Measurements from ENCODE around the gene GALNTL6. TPM values are rescaled to one million over a fixed set of nuclear protein-coding genes. Genes with fewer than 3 reads are reported as not detected.

Gene GALNTL6
- total and polyA plus RNA-seq, 4 donors = 0.08 to 0.09 (median 0.09) TPM; not detected in 1

GRCh38 chr4:172344308-172344938, 531.2 kb downstream of the GALNTL6 start:
- TF ChIP-seq CTCF (IDR thresholded peaks at IDR 0.05; ENCODE audit: control extremely low read depth, extremely low read depth) = no peak
- no peaks in the 10 kb centered on the region for H3K4me1 ChIP-seq (ENCODE audit: control insufficient read depth in 5 of 5, insufficient read depth in 5 of 5, low read length in 5 of 5)
- 50 to 66% methylated on average over 5 of the region's 5 CpGs for WGBS, 2 donors
- no peak overlapping the region for H3K4me3 ChIP-seq
- ATAC-seq (ENCODE audit: insufficient read depth, low FRiP score) = no peak
- no peak overlapping the region for H3K9ac ChIP-seq (ENCODE audit: insufficient read depth in 1 of 2, low read length in 2 of 2)
- no peaks in the 10 kb centered on the region for H3K27me3 ChIP-seq (ENCODE audit: control insufficient read depth in 3 of 3, insufficient read depth in 3 of 3, low read length in 2 of 3)
- DNase-seq = peak in 1 of 3 donors; percentile 17
- H3K9me3 ChIP-seq (ENCODE audit: control insufficient read depth in 4 of 4, insufficient read depth in 3 of 4, low read length in 3 of 4) = no peaks in the 10 kb centered on the region
- no peaks in the 10 kb centered on the region for H3K36me3 ChIP-seq (ENCODE audit: control insufficient read depth in 4 of 4, insufficient read depth in 4 of 4, low read length in 4 of 4)
- H3K27ac ChIP-seq (ENCODE audit: low read depth in 1 of 2, low read length in 1 of 2) = no peak overlapping the region

- no peak overlapping the region for H3K4me3 ChIP-seq
- DNase-seq = no peak
- ATAC-seq (ENCODE audit: insufficient read depth, low FRiP score) = no peak
- no peaks in the 10 kb centered on the region for H3K9me3 ChIP-seq (ENCODE audit: control insufficient read depth in 4 of 4, insufficient read depth in 3 of 4, low read length in 3 of 4)
- no peaks in the 10 kb centered on the region for H3K4me1 ChIP-seq (ENCODE audit: control insufficient read depth in 5 of 5, insufficient read depth in 5 of 5, low read length in 5 of 5)
- no peak overlapping the region for H3K9ac ChIP-seq (ENCODE audit: insufficient read depth in 1 of 2, low read length in 2 of 2)
- TF ChIP-seq CTCF (IDR thresholded peaks at IDR 0.05; ENCODE audit: control extremely low read depth, extremely low read depth) = no peak
- 86 to 92% methylated on average over 2 of the region's 2 CpGs for WGBS, 2 donors
- no peak overlapping the region for H3K27ac ChIP-seq (ENCODE audit: low read depth in 1 of 2, low read length in 1 of 2)
- no peaks in the 10 kb centered on the region for H3K27me3 ChIP-seq (ENCODE audit: control insufficient read depth in 3 of 3, insufficient read depth in 3 of 3, low read length in 2 of 3)
- H3K36me3 ChIP-seq (ENCODE audit: control insufficient read depth in 4 of 4, insufficient read depth in 4 of 4, low read length in 4 of 4) = no peaks in the 10 kb centered on the region
These were observed 535.2 kb downstream of the GALNTL6 start for GRCh38 chr4:172348426-172348825.

DNA sequence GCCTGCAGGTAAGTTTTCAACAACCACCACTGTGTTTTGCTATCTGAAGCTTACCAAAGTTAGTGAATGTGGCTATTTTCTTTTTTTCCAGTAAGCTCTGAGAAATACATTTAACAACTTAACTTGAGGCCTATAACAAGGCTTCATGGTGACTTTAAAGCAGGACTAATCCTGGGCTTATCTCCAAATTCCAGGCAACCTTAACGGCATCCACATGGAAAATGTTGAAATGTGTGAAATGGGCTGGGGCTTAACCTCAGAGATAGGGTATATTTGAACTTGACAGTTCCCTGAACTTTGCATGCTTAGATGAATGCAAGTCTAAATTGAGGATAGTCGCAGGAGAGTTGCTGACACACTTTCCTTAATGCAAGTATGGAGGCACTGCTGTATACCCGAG, 539.2 kb downstream of the GALNTL6 start:
- H3K9me3 ChIP-seq (ENCODE audit: control insufficient read depth in 4 of 4, insufficient read depth in 3 of 4, low read length in 3 of 4) = no peaks in the 10 kb centered on the region
- DNase-seq (no peak), ATAC-seq (ENCODE audit: insufficient read depth, low FRiP score) (no peak)
- no peaks in the 10 kb centered on the region for H3K27me3 ChIP-seq (ENCODE audit: control insufficient read depth in 3 of 3, insufficient read depth in 3 of 3, low read length in 2 of 3)
- H3K36me3 ChIP-seq (ENCODE audit: control insufficient read depth in 4 of 4, insufficient read depth in 4 of 4, low read length in 4 of 4) = no peaks in the 10 kb centered on the region
- H3K27ac ChIP-seq (ENCODE audit: low read depth in 1 of 2, low read length in 1 of 2) = no peak overlapping the region
- no peak overlapping the region for H3K4me3 ChIP-seq
- 57 to 70% methylated on average over 3 of the region's 3 CpGs for WGBS, 2 donors
- TF ChIP-seq CTCF (IDR thresholded peaks at IDR 0.05; ENCODE audit: control extremely low read depth, extremely low read depth) = no peak
- no peaks in the 10 kb centered on the region for H3K4me1 ChIP-seq (ENCODE audit: control insufficient read depth in 5 of 5, insufficient read depth in 5 of 5, low read length in 5 of 5)
- no peak overlapping the region for H3K9ac ChIP-seq (ENCODE audit: insufficient read depth in 1 of 2, low read length in 2 of 2)

DNA sequence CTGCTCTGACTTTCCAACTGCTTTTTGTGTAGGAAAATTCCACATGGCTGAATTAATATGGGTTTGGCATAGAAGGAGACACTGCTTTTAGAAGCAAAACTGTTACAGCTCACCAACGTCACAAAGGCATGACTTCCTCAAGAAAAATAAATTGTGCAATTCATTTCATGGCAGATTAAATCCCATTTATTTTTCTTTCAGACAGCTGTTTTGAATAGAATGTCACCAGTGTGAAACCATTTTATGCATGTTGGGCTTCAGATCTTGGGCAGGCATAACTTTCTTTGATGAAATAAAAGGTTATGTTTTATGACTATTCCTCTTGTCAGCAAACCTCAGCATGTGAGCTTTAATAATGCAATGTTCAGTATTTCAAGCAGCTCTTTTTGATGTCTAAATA, 542.8 kb downstream of the GALNTL6 start:
- no peak overlapping the region for H3K9ac ChIP-seq (ENCODE audit: insufficient read depth in 1 of 2, low read length in 2 of 2)
- no peak overlapping the region for H3K27ac ChIP-seq (ENCODE audit: low read depth in 1 of 2, low read length in 1 of 2)
- H3K4me1 ChIP-seq (ENCODE audit: control insufficient read depth in 5 of 5, insufficient read depth in 5 of 5, low read length in 5 of 5) = no peaks in the 10 kb centered on the region
- no peak overlapping the region for H3K4me3 ChIP-seq
- no peaks in the 10 kb centered on the region for H3K9me3 ChIP-seq (ENCODE audit: control insufficient read depth in 4 of 4, insufficient read depth in 3 of 4, low read length in 3 of 4)
- no peak for TF ChIP-seq CTCF (IDR thresholded peaks at IDR 0.05; ENCODE audit: control extremely low read depth, extremely low read depth)
- 47 to 50% methylated on average over 1 of the region's 1 CpG for WGBS, 2 donors
- DNase-seq (no peak), ATAC-seq (ENCODE audit: insufficient read depth, low FRiP score) (no peak)
- no peaks in the 10 kb centered on the region for H3K36me3 ChIP-seq (ENCODE audit: control insufficient read depth in 4 of 4, insufficient read depth in 4 of 4, low read length in 4 of 4)
- no peaks in the 10 kb centered on the region for H3K27me3 ChIP-seq (ENCODE audit: control insufficient read depth in 3 of 3, insufficient read depth in 3 of 3, low read length in 2 of 3)
